K562 (cell line): ENCODE measurements around the gene FPGS.

Experiments
- ARNT ChIP-seq, 2 experiments: fragments of 450-650 bp; IDR thresholded peaks; 2 replicates each; pipeline ENCODE4 v1.6.1; 2016; ENCODE audit warnings: mild to moderate bottlenecking in 1 of 2
- CREB1 ChIP-seq, 2 experiments: sonication (generic) in 1 of 2; formaldehyde crosslinking in 1 of 2; IDR thresholded peaks; 2 replicates each; pipeline versions ENCODE4 v1.6.1 to v1.8.0; 2012 to 2022; ENCODE audit warnings: inconsistent platforms in 1 of 2, mild to moderate bottlenecking in 1 of 2, missing genetic modification reagents in 1 of 2, moderate library complexity in 1 of 2
- CTCF ChIP-seq, 3 experiments: IDR thresholded peaks in 2 of 3; conservative IDR thresholded peaks in 1 of 3; 2 replicates each; pipeline ENCODE4 v1.5.1; 2011 to 2012; ENCODE audit warnings: low read length in 3 of 3, mild to moderate bottlenecking in 3 of 3, control low read depth in 2 of 3, improper control_type of control experiment in 1 of 3, inconsistent platforms in 1 of 3, low read depth in 1 of 3, mixed read lengths in 1 of 3, moderate library complexity in 1 of 3; ENCODE audit not compliant: insufficient read depth in 2 of 3
- MAFK ChIP-seq: IDR thresholded peaks from 2 replicates; pipeline ENCODE4 v1.6.1; 2011; ENCODE audit warnings: low read length, improper control_type of control experiment
- NBN ChIP-seq: fragments of 450-650 bp; IDR thresholded peaks from 2 replicates; pipeline ENCODE4 v1.6.1; 2016; ENCODE audit warnings: low read depth, mild to moderate bottlenecking
- PHF21A ChIP-seq: fragments of 450-650 bp; IDR thresholded peaks from 2 replicates; pipeline ENCODE4 v1.6.1; 2017; ENCODE audit warnings: low read depth, borderline replicate concordance
- RCOR1 ChIP-seq, 2 experiments: IDR thresholded peaks; 2 replicates each; pipeline ENCODE4 v1.6.1; 2012; ENCODE audit warnings: low read depth in 2 of 2, low read length in 2 of 2, borderline replicate concordance in 1 of 2, improper control_type of control experiment in 1 of 2
- SMAD1 ChIP-seq: fragments of 150-350 bp; IDR thresholded peaks from 2 replicates; pipeline ENCODE4 v1.6.1; 2014; ENCODE audit warnings: low read length, low read depth; ENCODE audit not compliant: partially characterized antibody
- SREBF1 ChIP-seq: fragments of 150-350 bp; IDR thresholded peaks from 2 replicates; pipeline ENCODE4 v1.6.1; 2014; ENCODE audit warnings: antibody characterized with exemption, low read depth, low read length, borderline replicate concordance
- ZNF133 ChIP-seq: fragments of 250-450 bp; sonication (Bioruptor Pico); IDR thresholded peaks from 2 replicates; pipeline ENCODE4 v1.4.0; 2020; ENCODE audit warnings: mild to moderate bottlenecking
- ZNF232 ChIP-seq: sonication (generic); formaldehyde crosslinking; IDR thresholded peaks from 2 replicates; pipeline ENCODE4 v1.8.0; 2022; ENCODE audit warnings: mild to moderate bottlenecking, missing genetic modification reagents

GRCh38 chr9:127853312-127854183 is 50.9 kb downstream of the FPGS start:
- no peak for TF ChIP-seq CTCF (IDR thresholded peaks at IDR 0.05 in 2 of 3, conservative IDR thresholded peaks at IDR 0.05 in 1 of 3; ENCODE audit: insufficient read depth in 2 of 3, low read depth in 1 of 3, low read length in 3 of 3)
- TF ChIP-seq SMAD1 = no peak
- TF ChIP-seq ZNF232 (CRISPR knock-in tag) = no peak
- no peak for TF ChIP-seq SREBF1
- TF ChIP-seq CREB1 (IDR thresholded peaks at IDR 0.05) = no peak
- no peak for TF ChIP-seq CREB1 (CRISPR knock-in tag; IDR thresholded peaks at IDR 0.05)
- no peak for TF ChIP-seq ZNF133
- no peak for TF ChIP-seq MAFK
- no peak for TF ChIP-seq NBN
- TF ChIP-seq RCOR1 (IDR thresholded peaks at IDR 0.05; ENCODE audit: borderline replicate concordance in 1 of 2, low read depth in 2 of 2, low read length in 2 of 2) = 0 out of 4 replicates have a peak, but pooled peaks of 1 of the 2 experiments have one; percentile 7
- no peak for TF ChIP-seq PHF21A
- no peak for TF ChIP-seq ARNT (IDR thresholded peaks at IDR 0.05)
